Activated CD8-positive, alpha-beta T cell treated with anti-CD3 and anti-CD28 coated beads, Interleukin-2, amount 10 ng/mL, durations not matched to agents 7 days and 5 days (primary cell): ENCODE measurements around the gene CASZ1. TPM values are rescaled to one million over a fixed set of nuclear protein-coding genes. Genes with fewer than 3 reads are reported as not detected.

Experiments used
- ATAC-seq: fragments of 150-1000 bp; cut with Tn5 transposase; one replicate; pipeline ENCODE4 v1.10.0; 2021; ENCODE audit warnings: moderate library complexity
- CTCF ChIA-PET: fragments of 350-600 bp; sonication (Branson Sonifier 250); formaldehyde crosslinking; loops from one replicate; lab custom pipeline; 2021; ENCODE audit warnings: antibody characterized with exemption; lab: Charles Lee
- POLR2A ChIA-PET: fragments of 350-600 bp; sonication (Branson Sonifier 250); formaldehyde crosslinking; loops from one replicate; lab custom pipeline; 2021; ENCODE audit warnings: antibody characterized with exemption; lab: Charles Lee
- DNase-seq: peaks from one replicate; pipeline ENCODE4 v3.0.0-alpha.2; 2020
- H3K27ac Mint-ChIP-seq: one replicate; pipeline ENCODE4 v1.8.0; 2021; ENCODE audit warnings: mild to moderate bottlenecking, mixed read lengths
- H3K27me3 Mint-ChIP-seq: one replicate; pipeline ENCODE4 v1.8.0; 2021; ENCODE audit warnings: low read depth, mixed read lengths
- H3K36me3 Mint-ChIP-seq: one replicate; pipeline ENCODE4 v1.8.0; 2021; ENCODE audit warnings: low read depth, mixed read lengths
- H3K4me1 Mint-ChIP-seq: one replicate; pipeline ENCODE4 v1.8.0; 2021; ENCODE audit warnings: low read depth, mixed read lengths
- H3K4me3 Mint-ChIP-seq: one replicate; pipeline ENCODE4 v1.8.0; 2021; ENCODE audit warnings: mild to moderate bottlenecking, mixed read lengths
- H3K9me3 Mint-ChIP-seq: one replicate; pipeline ENCODE4 v1.8.0; 2022; ENCODE audit warnings: mixed read lengths; ENCODE audit not compliant: insufficient read depth
- total RNA-seq, 2 experiments: library from RNA; stranded (reverse); gene quantifications; one replicate each; pipeline ENCODE4 v1.2.3, GENCODE V29; 2021

CASZ1 gene
- total RNA-seq, 2 experiments from 2014 or later: 9.9 to 10.2 TPM

DNA sequence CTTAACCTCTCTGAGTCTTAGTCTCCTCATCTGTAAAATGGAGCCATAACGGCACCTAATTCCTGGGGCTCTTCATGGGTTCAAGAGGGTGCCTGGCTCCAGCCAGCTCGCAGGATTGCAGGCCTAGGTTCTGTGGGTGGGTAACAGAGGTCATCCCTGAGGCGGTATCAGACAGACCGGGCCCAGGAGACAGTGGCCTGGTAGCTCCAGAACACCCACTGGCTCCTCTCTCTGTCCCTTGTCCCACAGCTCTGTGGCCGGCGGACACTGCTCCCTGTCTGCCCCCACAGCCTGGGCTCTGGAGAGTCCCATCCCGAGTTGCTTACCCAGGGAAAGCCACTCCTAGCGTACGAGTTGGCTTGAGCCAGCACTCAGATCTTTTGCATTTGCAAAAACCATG is 171.4 kb downstream of the CASZ1 start:
- ATAC-seq: no peak
- Mint-ChIP-seq H3K36me3 (peaks cover 3% of the 10 kb centered on the region), H3K9me3 (no peaks in the 10 kb centered on the region), H3K27me3 (no peaks in the 10 kb centered on the region), H3K4me1 (no peaks in the 10 kb centered on the region), H3K4me3 (no peak overlapping the region), H3K27ac (no peak overlapping the region)
- no peak for DNase-seq
- CTCF ChIA-PET: no interaction called here
- POLR2A ChIA-PET: no interaction called here

DNA sequence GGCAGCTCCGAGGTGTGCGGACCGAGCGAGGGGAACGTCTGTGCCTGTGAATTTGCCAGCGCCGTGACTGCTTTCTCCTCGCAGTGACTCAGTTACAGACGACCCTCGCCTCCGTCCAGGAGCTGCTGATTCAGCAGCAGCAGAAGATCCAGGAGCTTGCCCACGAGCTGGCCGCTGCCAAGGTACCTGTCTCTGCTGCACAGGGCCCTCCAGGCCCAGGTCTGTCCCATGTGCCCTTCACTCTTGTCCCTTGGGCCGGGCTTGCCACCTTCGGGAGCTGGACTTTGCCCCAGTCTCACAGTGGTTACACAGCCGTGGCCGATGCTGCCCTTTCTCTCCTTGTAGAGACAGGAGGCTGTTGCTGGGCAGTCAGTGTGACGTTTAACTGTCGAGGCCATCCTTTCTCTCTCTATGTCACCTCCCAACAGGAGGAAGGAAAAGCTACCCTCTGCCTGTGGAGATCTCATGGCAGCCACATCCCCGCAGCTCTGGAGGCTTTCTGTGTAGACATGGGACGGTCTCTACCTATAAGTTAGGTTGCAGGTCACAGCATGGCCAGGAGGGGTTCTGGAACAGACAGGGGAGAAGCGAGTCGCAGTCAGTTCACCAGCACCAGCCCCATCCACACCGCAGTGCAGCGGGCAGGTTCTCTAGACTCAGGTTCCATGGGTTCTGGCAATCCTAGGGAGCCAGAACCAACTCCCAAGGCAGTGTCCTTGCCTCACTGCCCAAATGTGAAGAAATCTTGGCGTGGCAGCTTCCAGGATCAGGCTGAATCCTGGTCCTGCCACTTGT is 172.0 kb downstream of the CASZ1 start:
- Mint-ChIP-seq H3K4me1 (no peaks in the 10 kb centered on the region), H3K27ac (no peak overlapping the region), H3K27me3 (no peaks in the 10 kb centered on the region), H3K4me3 (no peak overlapping the region), H3K36me3 (peaks cover 3% of the 10 kb centered on the region), H3K9me3 (no peaks in the 10 kb centered on the region)
- POLR2A ChIA-PET: no interaction called here
- CTCF ChIA-PET: no interaction called here
- DNase-seq (no peak), ATAC-seq (no peak)

DNA sequence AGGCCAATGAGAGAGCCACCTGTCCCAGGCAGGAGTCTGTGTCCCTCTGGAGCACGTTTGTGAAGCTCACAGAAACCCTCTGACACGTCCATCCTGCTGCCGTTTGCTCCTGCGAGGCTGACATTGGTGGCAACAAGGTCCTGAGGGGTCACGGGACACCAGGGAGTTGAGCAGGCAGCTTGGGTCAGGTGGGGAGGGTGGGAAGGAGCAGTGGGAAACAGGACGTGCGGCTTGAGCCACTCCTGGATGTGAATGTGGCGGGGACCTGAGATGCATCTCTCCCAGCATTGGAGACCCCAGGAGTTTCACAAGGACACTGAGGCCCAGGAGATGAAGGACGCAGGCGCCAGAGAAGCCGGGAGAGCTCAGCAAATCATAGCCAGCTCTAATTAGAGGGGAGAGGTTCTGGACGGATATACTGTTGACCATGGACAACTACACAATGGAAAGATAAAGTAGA is 172.7 kb downstream of the CASZ1 start:
- ATAC-seq (no peak), DNase-seq (no peak)
- ChIA-PET CTCF (interaction anchor here (1.5 kb wide), 1 partner anchor 116 kb away, joined by 3 read pairs; no protein-coding TSS in a partner anchor), POLR2A (no interaction called here)
- H3K9me3 Mint-ChIP-seq: no peaks in the 10 kb centered on the region
- H3K36me3 Mint-ChIP-seq: peaks cover 3% of the 10 kb centered on the region
- H3K27ac Mint-ChIP-seq: no peak overlapping the region
- no peaks in the 10 kb centered on the region for H3K4me1 Mint-ChIP-seq
- no peak overlapping the region for H3K4me3 Mint-ChIP-seq
- no peaks in the 10 kb centered on the region for H3K27me3 Mint-ChIP-seq

DNA sequence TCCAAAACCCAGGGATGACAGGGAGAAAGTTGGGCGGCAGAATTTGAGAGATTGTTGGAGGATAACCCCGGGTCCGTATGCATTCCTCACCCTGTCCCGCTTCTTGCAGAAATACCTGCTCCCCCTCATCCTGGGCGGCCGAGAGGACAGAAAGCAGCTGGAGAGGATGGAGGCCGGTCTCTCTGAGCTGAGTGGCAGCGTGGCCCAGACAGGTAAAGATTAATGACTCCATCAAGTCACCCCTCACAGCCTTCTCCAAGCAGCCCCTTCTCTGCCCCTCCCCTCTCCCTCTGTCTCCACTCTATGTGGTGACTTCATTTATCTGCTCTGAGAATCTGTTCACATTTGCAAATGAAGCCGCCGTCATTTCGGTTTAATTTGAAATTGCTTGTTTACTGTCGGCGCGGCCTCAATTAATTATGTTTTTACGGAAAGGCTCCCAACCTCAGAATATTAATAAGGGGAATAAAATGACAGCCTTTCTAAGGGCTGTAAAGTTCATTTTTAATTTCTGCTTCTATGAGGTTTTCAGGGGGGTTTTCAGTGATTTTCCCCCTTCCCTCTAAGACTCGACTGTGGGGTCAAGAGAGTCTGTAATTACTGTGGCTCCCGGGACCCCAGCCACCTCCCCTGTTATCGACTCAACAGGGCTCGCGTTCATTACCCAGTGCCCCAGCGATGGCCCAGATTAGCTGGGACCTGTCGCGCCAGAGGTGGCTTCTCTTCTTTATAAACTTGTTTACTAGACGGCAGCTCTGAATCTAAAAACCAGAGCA is 173.3 kb downstream of the CASZ1 start:
- no peaks in the 10 kb centered on the region for H3K4me1 Mint-ChIP-seq
- POLR2A ChIA-PET: no interaction called here
- H3K9me3 Mint-ChIP-seq: no peaks in the 10 kb centered on the region
- peaks cover 3% of the 10 kb centered on the region for H3K36me3 Mint-ChIP-seq
- H3K27ac Mint-ChIP-seq: no peak overlapping the region
- no peak overlapping the region for H3K4me3 Mint-ChIP-seq
- no peak for ATAC-seq
- DNase-seq: no peak
- CTCF ChIA-PET: interaction anchor here (1.5 kb wide), 1 partner anchor 116 kb away, joined by 3 read pairs; no protein-coding TSS in a partner anchor
- H3K27me3 Mint-ChIP-seq: no peaks in the 10 kb centered on the region

DNA sequence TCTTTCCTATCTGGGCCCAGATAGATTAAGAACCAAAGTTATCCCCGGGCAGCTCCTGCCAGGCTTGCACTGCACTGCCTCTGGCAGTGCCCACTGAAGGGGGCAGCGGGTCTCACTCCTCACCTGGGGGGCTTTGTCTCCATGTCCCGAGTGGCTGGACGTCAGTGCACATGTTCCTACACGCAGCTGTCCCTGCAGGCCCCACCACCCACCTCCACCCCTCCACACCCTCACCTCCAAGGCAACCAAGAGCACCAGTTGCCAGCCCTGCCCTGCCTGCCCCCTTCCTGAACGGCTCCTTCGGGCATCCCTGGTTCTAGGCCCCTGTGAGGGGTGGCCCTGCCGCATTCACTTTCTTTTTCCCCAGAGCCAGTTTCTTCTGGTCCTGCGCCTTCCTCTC is 174.5 kb downstream of the CASZ1 start:
- Mint-ChIP-seq H3K27me3 (no peaks in the 10 kb centered on the region), H3K4me3 (no peak overlapping the region), H3K36me3 (peaks cover 3% of the 10 kb centered on the region), H3K9me3 (no peaks in the 10 kb centered on the region), H3K4me1 (no peaks in the 10 kb centered on the region), H3K27ac (no peak overlapping the region)
- CTCF ChIA-PET: no interaction called here
- ATAC-seq: no peak
- POLR2A ChIA-PET: no interaction called here
- no peak for DNase-seq

DNA sequence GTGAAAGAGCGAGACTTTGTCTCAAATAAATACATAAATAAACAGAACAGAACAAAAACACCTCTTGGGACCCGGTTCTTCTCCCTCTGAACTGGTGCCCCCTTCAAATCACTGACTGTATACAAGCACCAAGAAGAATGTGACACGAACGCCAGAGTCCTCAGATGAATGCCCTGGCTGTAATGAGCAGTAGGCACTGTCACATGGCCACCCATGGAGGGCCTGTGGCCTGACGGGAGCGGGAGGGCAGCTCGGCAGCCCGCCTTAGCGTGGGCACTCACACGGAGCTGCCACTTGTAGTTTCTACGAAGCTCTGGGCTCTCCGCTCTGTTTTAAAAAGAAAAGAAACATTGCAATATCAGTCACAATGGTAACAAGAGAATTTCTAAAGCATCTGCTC is 175.7 kb downstream of the CASZ1 start:
- DNase-seq: no peak
- CTCF ChIA-PET: no interaction called here
- H3K27me3 Mint-ChIP-seq: no peaks in the 10 kb centered on the region

DNA sequence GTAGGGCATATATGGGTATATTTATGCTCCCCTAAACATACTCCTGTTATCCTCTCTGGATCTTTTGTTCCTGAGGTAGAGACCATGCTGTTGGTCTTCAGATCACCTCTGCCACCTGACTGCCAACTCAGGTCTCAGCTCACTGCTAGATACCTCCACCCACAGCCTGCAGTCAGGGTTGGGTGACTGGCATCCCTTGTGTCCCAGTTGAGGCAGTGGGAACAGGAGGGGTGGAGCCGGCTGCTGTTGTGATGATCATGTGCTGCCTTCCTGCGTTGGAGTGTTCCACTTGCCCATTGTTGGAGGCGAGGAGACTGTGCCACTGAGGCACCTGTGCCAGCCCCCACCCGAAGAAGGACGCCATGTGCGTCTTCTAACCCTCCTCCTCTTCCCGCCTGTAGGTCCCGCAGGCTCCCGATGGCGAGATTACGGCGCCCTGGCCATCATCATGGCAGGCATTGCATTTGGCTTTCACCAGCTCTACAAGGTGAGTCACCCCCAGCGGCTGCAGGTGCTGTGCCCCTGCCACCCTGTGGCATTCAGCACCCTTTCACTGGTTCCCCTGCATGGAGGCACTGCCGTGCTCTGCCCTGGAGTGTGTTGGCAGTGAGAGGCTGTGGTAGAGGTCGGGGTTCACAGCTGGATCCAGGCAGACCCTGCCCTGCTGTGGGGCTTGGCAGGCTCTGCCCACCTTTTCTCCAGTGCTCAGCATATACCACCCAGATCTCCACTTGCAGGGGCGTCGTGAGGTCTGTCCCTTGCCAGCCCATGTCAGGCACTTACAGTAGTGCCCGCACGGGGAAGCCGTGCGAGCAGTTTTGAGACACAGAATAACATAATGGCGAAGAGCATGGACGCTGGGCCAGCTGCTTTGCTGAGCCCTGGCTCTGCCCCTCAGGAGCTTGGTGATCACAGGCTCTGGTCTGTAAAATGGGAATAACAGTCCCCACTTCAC is 178.2 kb downstream of the CASZ1 start:
- no peak for ATAC-seq
- Mint-ChIP-seq H3K27me3 (no peaks in the 10 kb centered on the region), H3K36me3 (no peaks in the 10 kb centered on the region), H3K9me3 (no peaks in the 10 kb centered on the region), H3K27ac (no peak overlapping the region), H3K4me3 (no peak overlapping the region), H3K4me1 (no peaks in the 10 kb centered on the region)
- DNase-seq: no peak
- POLR2A ChIA-PET: no interaction called here
- CTCF ChIA-PET: interaction anchor here (1.1 kb wide), 1 partner anchor 9 kb away, joined by 3 read pairs; no protein-coding TSS in a partner anchor

More for the DNA sequence above, 175.7 kb downstream of the CASZ1 start:
- POLR2A ChIA-PET: interaction anchor here (0.8 kb wide), 1 partner anchor 9 kb away, joined by 4 read pairs; no protein-coding TSS in a partner anchor
- H3K9me3 Mint-ChIP-seq: no peaks in the 10 kb centered on the region
- no peak overlapping the region for H3K27ac Mint-ChIP-seq
- no peaks in the 10 kb centered on the region for H3K4me1 Mint-ChIP-seq
- H3K36me3 Mint-ChIP-seq: peaks cover 3% of the 10 kb centered on the region
- no peak overlapping the region for H3K4me3 Mint-ChIP-seq
- ATAC-seq: no peak

DNA sequence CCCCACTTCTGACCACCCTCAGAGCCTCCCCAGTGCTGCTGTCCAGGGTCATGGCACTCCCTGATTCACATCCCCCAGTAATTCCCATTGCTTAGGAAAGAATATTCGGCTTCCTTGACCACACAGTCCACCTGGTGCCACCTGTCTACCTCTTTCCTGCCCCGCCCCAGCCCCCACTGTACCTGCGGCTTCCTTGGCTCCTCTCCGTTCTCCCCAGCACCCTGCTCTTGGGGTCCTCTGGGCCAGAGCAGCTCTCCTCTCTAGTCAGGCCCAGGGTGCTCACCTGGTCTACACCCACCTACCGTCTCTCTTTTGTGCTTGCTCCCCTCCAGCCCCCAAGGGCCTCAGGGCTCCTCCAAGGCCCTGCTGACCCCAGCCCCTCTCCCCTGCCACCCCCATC is 179.1 kb downstream of the CASZ1 start:
- no peaks in the 10 kb centered on the region for H3K9me3 Mint-ChIP-seq
- ATAC-seq (no peak), DNase-seq (no peak)
- H3K4me3 Mint-ChIP-seq: no peak overlapping the region
- CTCF ChIA-PET: interaction anchor here (1.1 kb wide), 1 partner anchor 10 kb away, joined by 3 read pairs; no protein-coding TSS in a partner anchor
- H3K27me3 Mint-ChIP-seq: no peaks in the 10 kb centered on the region
- no peaks in the 10 kb centered on the region for H3K4me1 Mint-ChIP-seq
- H3K36me3 Mint-ChIP-seq: no peaks in the 10 kb centered on the region
- no peak overlapping the region for H3K27ac Mint-ChIP-seq
- POLR2A ChIA-PET: no interaction called here

DNA sequence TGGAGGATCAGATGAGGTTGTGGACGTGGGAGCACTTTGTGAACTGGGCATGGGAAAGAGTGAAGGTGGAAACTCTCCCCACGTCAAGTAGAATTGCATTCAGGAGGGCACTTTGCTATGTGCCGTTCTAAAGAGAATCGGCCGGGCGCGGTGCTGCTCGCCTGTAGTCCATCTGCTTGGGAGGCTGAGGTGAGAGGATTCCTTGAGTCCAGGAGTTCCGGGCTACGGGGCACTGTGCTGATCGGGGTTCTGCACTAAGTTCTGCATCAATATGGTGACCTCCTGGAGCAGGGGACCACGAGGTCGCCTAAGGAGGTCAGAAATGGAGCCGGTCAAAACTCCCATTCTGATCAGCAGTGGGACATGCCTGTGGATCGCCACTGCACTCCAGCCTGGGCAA is 179.8 kb downstream of the CASZ1 start:
- CTCF ChIA-PET: no interaction called here
- H3K27me3 Mint-ChIP-seq: no peaks in the 10 kb centered on the region

DNA sequence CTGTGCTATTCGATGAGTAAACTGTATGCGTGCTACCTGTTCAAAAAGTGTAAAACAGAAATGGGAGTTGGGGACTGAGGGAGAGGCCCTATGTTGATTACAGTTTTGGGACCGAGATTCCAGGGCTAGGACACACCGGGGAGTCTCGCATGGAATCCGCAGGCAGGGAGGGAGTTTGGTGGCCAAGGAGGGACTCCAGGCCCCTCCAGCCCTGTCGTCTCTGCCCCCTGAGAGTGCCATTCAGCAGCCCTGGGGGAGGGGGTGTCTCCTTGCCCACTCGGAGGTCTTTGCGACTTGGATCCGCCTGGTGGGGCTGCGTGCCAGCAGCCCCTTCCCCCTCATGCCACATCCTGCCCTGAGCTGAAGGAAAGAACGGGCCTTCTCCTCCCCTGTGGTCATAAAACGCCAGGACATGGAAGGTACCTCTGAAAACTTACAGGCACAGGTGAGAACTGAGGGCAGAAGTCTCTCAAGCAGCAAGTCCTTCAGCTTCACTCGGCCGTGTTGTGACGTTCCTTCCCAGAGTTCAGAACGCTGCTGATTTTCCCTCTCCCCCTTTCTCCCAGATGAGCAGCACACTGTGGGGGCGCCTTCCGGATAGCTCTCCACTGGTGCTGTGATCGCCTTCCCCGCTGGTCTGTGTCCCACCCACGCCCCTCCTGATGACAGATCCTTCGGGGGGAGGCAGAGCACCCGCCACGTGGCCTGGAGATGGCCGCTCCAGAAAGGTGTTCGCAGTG is 180.3 kb downstream of the CASZ1 start:
- Mint-ChIP-seq H3K4me1 (no peaks in the 10 kb centered on the region), H3K27me3 (no peaks in the 10 kb centered on the region), H3K36me3 (no peaks in the 10 kb centered on the region), H3K4me3 (no peak overlapping the region), H3K9me3 (no peaks in the 10 kb centered on the region), H3K27ac (no peak overlapping the region)
- CTCF ChIA-PET: no interaction called here
- DNase-seq (no peak), ATAC-seq (no peak)
- POLR2A ChIA-PET: no interaction called here

More for the DNA sequence above, 179.8 kb downstream of the CASZ1 start:
- no peaks in the 10 kb centered on the region for H3K36me3 Mint-ChIP-seq
- ATAC-seq (no peak), DNase-seq (no peak)
- H3K27ac Mint-ChIP-seq: no peak overlapping the region
- no peaks in the 10 kb centered on the region for H3K9me3 Mint-ChIP-seq
- no peak overlapping the region for H3K4me3 Mint-ChIP-seq
- POLR2A ChIA-PET: no interaction called here
- H3K4me1 Mint-ChIP-seq: no peaks in the 10 kb centered on the region

DNA sequence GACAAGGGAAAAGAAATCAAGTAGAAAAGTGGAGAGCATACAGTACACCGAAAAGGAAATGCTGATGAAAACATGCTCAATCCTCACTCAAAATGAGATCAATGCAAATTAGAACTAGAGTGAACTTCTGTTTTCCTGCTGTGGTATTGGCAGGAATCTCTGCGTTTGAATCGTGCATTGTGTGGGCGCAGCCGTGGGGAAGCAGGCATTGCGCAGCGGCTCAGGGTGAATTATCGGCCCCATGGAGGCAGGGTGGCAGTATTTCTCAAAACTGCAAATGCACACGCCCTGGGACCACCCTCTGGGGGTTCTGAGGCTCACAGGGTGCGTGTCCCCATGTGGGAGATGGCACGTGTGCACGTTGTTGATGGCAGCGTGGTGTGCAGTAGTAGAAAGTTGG is 181.1 kb downstream of the CASZ1 start:
- no peaks in the 10 kb centered on the region for H3K27me3 Mint-ChIP-seq
- no peak overlapping the region for H3K4me3 Mint-ChIP-seq
- H3K4me1 Mint-ChIP-seq: no peaks in the 10 kb centered on the region
- no peaks in the 10 kb centered on the region for H3K9me3 Mint-ChIP-seq
- H3K27ac Mint-ChIP-seq: no peak overlapping the region
- no peaks in the 10 kb centered on the region for H3K36me3 Mint-ChIP-seq
- DNase-seq (no peak), ATAC-seq (no peak)
- POLR2A ChIA-PET: no interaction called here
- CTCF ChIA-PET: interaction anchor here (0.9 kb wide), 1 partner anchor 120 kb away, joined by 3 read pairs; no protein-coding TSS in a partner anchor
